Right lobe of liver (tissue), 6 donors: ENCODE data around the gene RALGAPB. TPM values are rescaled to one million over a fixed set of nuclear protein-coding genes. Genes with fewer than 3 reads are reported as not detected.
"Not testable (repeated sequence)": the region's sequence is repeated elsewhere in the genome, so short reads cannot be mapped to it uniquely, and the experiment has no call there.

ENCODE experiments used
- ATAC-seq, 4 donors: fragments of 200-7000 bp; cut with Tn5 transposase; one replicate each; pipeline ENCODE4 v1.9.1; 2020; ENCODE audit warnings: mild to moderate bottlenecking in 4 of 4, moderate library complexity in 4 of 4
- DNase-seq, 3 donors: peaks; one replicate each; pipeline ENCODE4 v3.0.0-alpha.2; 2020
- H3K27ac ChIP-seq, 3 donors: fragments of 200-600 bp; one replicate each; pipeline ENCODE4 v1.8.0; 2022
- H3K27me3 ChIP-seq, 2 donors: fragments of 200-600 bp; one replicate each; pipeline ENCODE4 v1.8.0; 2022
- H3K36me3 ChIP-seq, 4 donors: fragments of 200-600 bp; sonication (generic) in 1 of 4; one replicate each; pipeline versions ENCODE4 v1.5.1 to v1.8.0; 2017 to 2022; ENCODE audit warnings: control low read depth in 1 of 4
- H3K4me1 ChIP-seq, 4 donors: fragments of 200-600 bp; sonication (generic) in 1 of 4; one replicate each; pipeline versions ENCODE4 v1.5.1 to v1.8.0; 2017 to 2022; ENCODE audit warnings: control low read depth in 1 of 4
- H3K4me3 ChIP-seq, 3 donors: fragments of 200-600 bp; one replicate each; pipeline ENCODE4 v1.8.0; 2022
- H3K9me3 ChIP-seq, 4 donors: fragments of 200-600 bp; sonication (generic) in 1 of 4; one replicate each; pipeline versions ENCODE4 v1.5.1 to v1.8.0; 2017 to 2022; ENCODE audit warnings: control low read depth in 1 of 4
- CTCF ChIP-seq, 4 donors: fragments of 200-600 bp in 3 of 4; fragments of 450-650 bp in 1 of 4; IDR thresholded peaks; one replicate each; pipeline versions ENCODE4 v1.5.1 to v1.8.0; 2016 to 2022; ENCODE audit warnings: antibody characterized with exemption in 4 of 4, mild to moderate bottlenecking in 2 of 4
- POLR2A ChIP-seq: fragments of 450-650 bp; IDR thresholded peaks from one replicate; pipeline ENCODE4 v1.6.1; 2017; ENCODE audit warnings: antibody characterized with exemption, mild to moderate bottlenecking
- WGBS: methylation state at CpG from one replicate; pipeline ENCODE4 v1.1.6; 2018; ENCODE audit warnings: low coverage, low lambda C conversion rate; ENCODE audit not compliant: insufficient coverage; ENCODE audit errors: missing lambda C conversion rate; 5-methylcytosine and 5-hydroxymethylcytosine counted together
- intact Hi-C, 2 donors: fragments of 100-400 bp; cut with DNase I; formaldehyde crosslinking; loops; one replicate each; pipeline versions ENCODE4 v1.11.2 to v1.14.1; 2022
- total RNA-seq, 6 experiments: library from RNA; depleted of rRNA in 2 of 6; stranded (reverse); fragments of >200 nt in 2 of 6; fragmentation: NEBNext Ultra II Directional in 3 of 6; extraction: Animal tissue kit (Norgen Biotek cat#: 25700) in 3 of 6; gene quantifications; one replicate each; pipeline versions ENCODE4 v1.1.0 to v1.2.4, GENCODE V29; 2016 to 2023
- donor health status: DM: no; HTN: yes; CAD: no.
- donor health status: DM: no; HTN: no; CAD: no.
- donor health status: DM: no; HTN: no; CAD: no.
- donor health status: DM: no; HTN: yes; CAD: no.
- donor health status: DM: no; HTN: yes; CAD: no.

RALGAPB gene
- total RNA-seq, 6 experiments from 2014 or later: 9.7 to 16.0 (median 12.9) TPM

- Histone ChIP-seq H3K27me3 (no peaks in the 10 kb centered on the region), H3K9me3 (no peaks in the 10 kb centered on the region), H3K4me1 (peaks cover 0 to under 1% (median 0%) of the 10 kb centered on the region in 4 donors), H3K27ac (no peak overlapping the region), H3K4me3 (no peak overlapping the region), H3K36me3 (peaks cover 0 to 18% (median under 1%) of the 10 kb centered on the region in 4 donors)
- ATAC-seq (peak in 1 of 4 donors; percentile 10), DNase-seq (no peak)
- intact Hi-C loops: no loop called here
- TF ChIP-seq POLR2A (no peak), CTCF (IDR thresholded peaks at IDR 0.05) (no peak)
- WGBS: 76% methylated on average over 2 of the region's 2 CpGs
These were observed 18.7 kb upstream of the RALGAPB start for GRCh38 chr20:38453941-38454340.

- Histone ChIP-seq H3K4me1 (no peaks in the 10 kb centered on the region), H3K36me3 (peaks cover 0 to 10% (median under 1%) of the 10 kb centered on the region in 4 donors), H3K4me3 (no peak overlapping the region), H3K27me3 (no peaks in the 10 kb centered on the region), H3K27ac (no peak overlapping the region), H3K9me3 (no peaks in the 10 kb centered on the region)
- no peak for ATAC-seq
- DNase-seq: peak in 1 of 3 donors; percentile 17
- no peak for TF ChIP-seq CTCF (IDR thresholded peaks at IDR 0.05)
- intact Hi-C loops: no loop called here
- WGBS: 90% methylated on average over 12 of the region's 13 CpGs
These were observed 17.8 kb upstream of the RALGAPB start for GRCh38 chr20:38454556-38455473.

GRCh38 chr20:38458314-38458713 lies 14.3 kb upstream of the RALGAPB start:
- Histone ChIP-seq H3K27ac (no peak overlapping the region), H3K4me1 (no peaks in the 10 kb centered on the region), H3K9me3 (no peaks in the 10 kb centered on the region), H3K4me3 (no peak overlapping the region), H3K36me3 (no peaks in the 10 kb centered on the region), H3K27me3 (no peaks in the 10 kb centered on the region)
- no peak for TF ChIP-seq CTCF (IDR thresholded peaks at IDR 0.05)
- no peak for TF ChIP-seq POLR2A
- DNase-seq (no peak), ATAC-seq (no peak)
- intact Hi-C loops: no loop called here
- 95% methylated on average over 5 of the region's 5 CpGs for WGBS

- 22% methylated on average over 4 of the region's 5 CpGs for WGBS
- ATAC-seq (peak; percentile 88 to 99 (median 91)), DNase-seq (no peak)
- H3K36me3 ChIP-seq: no peaks in the 10 kb centered on the region
- H3K27me3 ChIP-seq: no peaks in the 10 kb centered on the region
- H3K4me3 ChIP-seq: no peak overlapping the region
- no peaks in the 10 kb centered on the region for H3K9me3 ChIP-seq
- H3K4me1 ChIP-seq: no peaks in the 10 kb centered on the region
- TF ChIP-seq CTCF (IDR thresholded peaks at IDR 0.05): no peak
- no peak for TF ChIP-seq POLR2A
- no peak overlapping the region for H3K27ac ChIP-seq
- intact Hi-C loops: no loop called here
These were observed 12.5 kb upstream of the RALGAPB start for GRCh38 chr20:38460040-38460623.

- H3K27ac ChIP-seq, H3K9me3 ChIP-seq, H3K27me3 ChIP-seq, H3K36me3 ChIP-seq, intact Hi-C loops, H3K4me1 ChIP-seq, H3K4me3 ChIP-seq, DNase-seq: not testable (repeated sequence)
- 8% methylated on average over 1 of the region's 2 CpGs for WGBS
- ATAC-seq: peak in 1 of 4 donors; percentile 15
These were observed 12.0 kb upstream of the RALGAPB start for GRCh38 chr20:38460631-38461030.

GRCh38 chr20:38461167-38461566 lies 11.5 kb upstream of the RALGAPB start:
- H3K4me3 ChIP-seq, H3K27ac ChIP-seq, H3K27me3 ChIP-seq, H3K36me3 ChIP-seq, intact Hi-C loops, H3K9me3 ChIP-seq, H3K4me1 ChIP-seq, ATAC-seq: not testable (repeated sequence)
- no CpG with 5 or more reads among the region's 33 CpGs for WGBS
- peak in 1 of 3 donors; percentile 8 for DNase-seq

- peak in 2 of 3 donors; percentile 20 to 21 for DNase-seq
- intact Hi-C loops, ATAC-seq, H3K27me3 ChIP-seq, H3K27ac ChIP-seq, H3K4me3 ChIP-seq, H3K9me3 ChIP-seq, H3K4me1 ChIP-seq, H3K36me3 ChIP-seq: not testable (repeated sequence)
- WGBS: no CpG with 5 or more reads among the region's 30 CpGs
These were observed 11.1 kb upstream of the RALGAPB start for GRCh38 chr20:38461569-38461968.
